ENCODE measurements around the gene VSIG4.

The VSIG4 gene

GRCh38 chrX:66016905-66017658 is 22.8 kb downstream of the VSIG4 start:
- Histone ChIP-seq H3K4me3 (ENCODE audit: low read length) (no peak overlapping the region), H3K27me3 (ENCODE audit: insufficient read depth, low read length) (no peaks in the 10 kb centered on the region), H3K9ac (ENCODE audit: low read depth, low read length) (no peak overlapping the region), H3K36me3 (ENCODE audit: insufficient read depth, low read length) (no peaks in the 10 kb centered on the region), H3K27ac (ENCODE audit: low read depth, low read length) (no peak overlapping the region), H3K4me1 (ENCODE audit: insufficient read depth, low read length) (0 out of 2 replicates have a peak, but pooled peaks cover 3% of the 10 kb centered on the region), H3K9me3 (ENCODE audit: insufficient read depth, low read depth, low read length) (no peaks in the 10 kb centered on the region)
- 91% methylated on average over 2 of the region's 2 CpGs for WGBS

GRCh38 chrX:66015900-66016689 is 23.8 kb downstream of the VSIG4 start:
- Histone ChIP-seq H3K9ac (ENCODE audit: low read depth, low read length) (no peak overlapping the region), H3K9me3 (ENCODE audit: insufficient read depth, low read depth, low read length) (no peaks in the 10 kb centered on the region), H3K27ac (ENCODE audit: low read depth, low read length) (no peak overlapping the region), H3K27me3 (ENCODE audit: insufficient read depth, low read length) (no peaks in the 10 kb centered on the region), H3K4me3 (ENCODE audit: low read length) (no peak overlapping the region), H3K4me1 (ENCODE audit: insufficient read depth, low read length) (0 out of 2 replicates have a peak, but pooled peaks cover 3% of the 10 kb centered on the region), H3K36me3 (ENCODE audit: insufficient read depth, low read length) (no peaks in the 10 kb centered on the region)
- no CpG with 5 or more reads among the region's 1 CpG for WGBS

DNA sequence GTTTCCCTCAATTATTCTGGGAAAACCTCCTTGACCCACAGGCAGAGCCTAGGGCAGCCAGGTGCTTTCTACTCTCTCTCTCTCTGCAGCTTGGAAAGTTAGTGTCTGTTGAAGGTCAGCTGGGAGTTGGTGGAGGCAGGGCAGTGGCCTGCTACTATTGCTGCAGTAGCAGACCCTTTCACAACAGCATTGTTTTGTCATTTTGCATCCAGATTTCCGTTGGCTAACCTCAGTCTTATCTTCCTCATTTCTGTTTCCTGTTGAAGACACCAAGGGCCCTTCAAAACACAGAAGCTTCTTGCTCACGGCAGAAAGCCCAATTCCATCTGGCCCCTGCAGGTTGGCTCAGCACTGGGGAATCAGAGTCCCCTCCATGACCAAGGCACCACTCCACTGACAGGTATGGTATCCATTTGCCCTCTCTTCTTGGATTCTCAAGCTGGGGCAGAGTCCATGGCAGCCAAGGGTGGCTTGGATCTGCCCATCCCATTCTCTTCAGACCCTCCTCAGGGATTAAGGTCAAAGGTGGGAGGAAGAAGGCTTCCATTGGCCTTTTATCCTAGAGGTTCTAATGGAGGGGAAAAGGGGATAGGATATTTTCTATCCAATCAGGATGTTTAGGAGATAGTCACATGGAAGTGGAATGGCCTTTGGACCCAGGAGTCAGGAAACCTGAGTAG is 24.6 kb downstream of the VSIG4 start:
- no peaks in the 10 kb centered on the region for H3K9me3 ChIP-seq (ENCODE audit: insufficient read depth, low read depth, low read length)
- H3K36me3 ChIP-seq (ENCODE audit: insufficient read depth, low read length), result no peaks in the 10 kb centered on the region
- no peak overlapping the region for H3K27ac ChIP-seq (ENCODE audit: low read depth, low read length)
- no peak overlapping the region for H3K4me3 ChIP-seq (ENCODE audit: low read length)
- H3K9ac ChIP-seq (ENCODE audit: low read depth, low read length), result no peak overlapping the region
- 0 out of 2 replicates have a peak, but pooled peaks cover 3% of the 10 kb centered on the region for H3K4me1 ChIP-seq (ENCODE audit: insufficient read depth, low read length)
- 86% methylated on average over 2 of the region's 2 CpGs for WGBS
- no peaks in the 10 kb centered on the region for H3K27me3 ChIP-seq (ENCODE audit: insufficient read depth, low read length)

- Histone ChIP-seq H3K9me3 (ENCODE audit: insufficient read depth, low read depth, low read length) (no peaks in the 10 kb centered on the region), H3K4me1 (ENCODE audit: insufficient read depth, low read length) (0 out of 2 replicates have a peak, but pooled peaks cover 3% of the 10 kb centered on the region), H3K9ac (ENCODE audit: low read depth, low read length) (no peak overlapping the region), H3K27ac (ENCODE audit: low read depth, low read length) (no peak overlapping the region), H3K36me3 (ENCODE audit: insufficient read depth, low read length) (no peaks in the 10 kb centered on the region), H3K27me3 (ENCODE audit: insufficient read depth, low read length) (no peaks in the 10 kb centered on the region), H3K4me3 (ENCODE audit: low read length) (no peak overlapping the region)
- WGBS, result 100% methylated on average over 1 of the region's 1 CpG
Observed at GRCh38 chrX:66014556-66014955, 25.3 kb downstream of the VSIG4 start.

DNA sequence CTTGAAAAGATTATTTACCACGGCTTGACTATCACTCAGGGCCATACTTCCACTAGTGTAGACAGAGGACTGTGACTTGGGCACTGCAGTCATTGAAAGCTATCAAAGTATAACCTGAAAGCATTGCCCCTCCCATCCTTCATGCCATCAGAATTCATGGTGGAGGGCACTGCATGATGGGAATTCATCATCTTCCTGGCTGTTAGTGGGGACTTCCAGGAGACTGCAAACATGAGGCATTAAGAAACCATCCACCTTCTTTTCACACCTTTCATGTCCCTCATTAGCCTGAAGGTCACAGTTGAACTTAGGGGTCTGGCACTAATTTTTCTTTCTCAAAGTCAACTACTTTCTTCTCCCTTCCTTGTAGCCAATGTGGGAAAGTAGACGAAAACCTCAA is 25.8 kb downstream of the VSIG4 start:
- H3K9ac ChIP-seq (ENCODE audit: low read depth, low read length), result no peak overlapping the region
- 0 out of 2 replicates have a peak, but pooled peaks cover 3% of the 10 kb centered on the region for H3K4me1 ChIP-seq (ENCODE audit: insufficient read depth, low read length)
- no peaks in the 10 kb centered on the region for H3K36me3 ChIP-seq (ENCODE audit: insufficient read depth, low read length)
- H3K4me3 ChIP-seq (ENCODE audit: low read length), result no peak overlapping the region
- whole genome bisulfite sequencing, result 100% methylated on average over 1 of the region's 2 CpGs
- no peak overlapping the region for H3K27ac ChIP-seq (ENCODE audit: low read depth, low read length)
- no peaks in the 10 kb centered on the region for H3K9me3 ChIP-seq (ENCODE audit: insufficient read depth, low read depth, low read length)
- H3K27me3 ChIP-seq (ENCODE audit: insufficient read depth, low read length), result no peaks in the 10 kb centered on the region

GRCh38 chrX:66013194-66013816 is 26.6 kb downstream of the VSIG4 start:
- Histone ChIP-seq H3K9me3 (ENCODE audit: insufficient read depth, low read depth, low read length) (no peaks in the 10 kb centered on the region), H3K9ac (ENCODE audit: low read depth, low read length) (no peak overlapping the region), H3K4me1 (ENCODE audit: insufficient read depth, low read length) (0 out of 2 replicates have a peak, but pooled peaks cover 3% of the 10 kb centered on the region), H3K36me3 (ENCODE audit: insufficient read depth, low read length) (no peaks in the 10 kb centered on the region), H3K4me3 (ENCODE audit: low read length) (no peak overlapping the region), H3K27ac (ENCODE audit: low read depth, low read length) (no peak overlapping the region), H3K27me3 (ENCODE audit: insufficient read depth, low read length) (no peaks in the 10 kb centered on the region)
- 100% methylated on average over 4 of the region's 5 CpGs for WGBS

DNA sequence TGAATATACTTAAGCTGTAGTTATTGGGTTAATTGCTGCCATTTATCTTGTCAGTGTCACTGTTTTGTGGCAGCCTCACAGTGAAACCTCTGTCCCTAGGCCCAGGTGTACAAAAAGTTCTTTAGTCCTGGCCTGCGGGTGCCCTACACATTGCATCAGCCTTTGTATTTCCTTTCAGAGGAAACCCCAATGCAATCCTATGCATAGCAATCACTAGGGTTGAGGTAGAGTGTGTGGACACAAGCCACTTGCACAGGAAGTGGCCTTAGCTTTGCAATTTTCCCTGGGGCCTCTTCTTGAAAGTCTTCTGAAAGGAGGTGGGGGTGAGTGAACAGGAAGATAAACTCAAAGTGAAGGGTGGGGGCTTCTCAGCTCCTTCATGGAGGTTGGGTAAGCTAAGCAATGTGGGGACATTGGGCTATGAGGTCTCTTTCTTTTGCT is 27.8 kb downstream of the VSIG4 start:
- Histone ChIP-seq H3K4me3 (ENCODE audit: low read length) (no peak overlapping the region), H3K9ac (ENCODE audit: low read depth, low read length) (no peak overlapping the region), H3K4me1 (ENCODE audit: insufficient read depth, low read length) (no peaks in the 10 kb centered on the region), H3K9me3 (ENCODE audit: insufficient read depth, low read depth, low read length) (no peaks in the 10 kb centered on the region), H3K36me3 (ENCODE audit: insufficient read depth, low read length) (no peaks in the 10 kb centered on the region), H3K27me3 (ENCODE audit: insufficient read depth, low read length) (no peaks in the 10 kb centered on the region), H3K27ac (ENCODE audit: low read depth, low read length) (no peak overlapping the region)
- 86% methylated on average over 1 of the region's 1 CpG for WGBS

DNA sequence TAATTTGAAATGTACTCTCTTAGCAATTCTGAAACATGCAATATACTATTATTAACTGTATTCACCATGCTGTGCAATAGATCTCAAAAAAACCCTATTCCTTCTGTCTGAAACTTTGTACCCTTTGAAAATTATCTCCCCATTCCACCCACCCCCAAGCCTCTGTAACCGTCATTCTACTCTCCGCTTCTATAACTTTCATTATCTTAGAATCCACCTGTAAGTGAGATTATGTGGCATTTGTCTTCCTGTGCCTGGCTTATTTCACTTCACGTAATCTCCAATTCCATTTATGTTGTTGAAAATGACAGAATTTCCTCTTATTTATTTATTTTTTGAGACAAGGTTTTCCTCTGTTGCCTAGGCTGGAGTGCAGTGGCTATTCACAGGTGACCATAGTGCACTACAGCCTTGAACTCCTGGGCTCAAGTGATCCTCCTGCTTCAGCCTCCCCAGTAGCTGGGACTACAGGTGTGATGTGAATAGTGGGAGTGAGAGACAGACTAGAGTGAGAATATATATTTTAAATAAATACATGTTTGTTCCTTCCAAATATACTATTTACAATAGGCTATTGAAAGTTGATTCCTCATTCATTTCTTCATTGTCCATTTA is 30.5 kb downstream of the VSIG4 start:
- Histone ChIP-seq H3K4me1 (ENCODE audit: insufficient read depth, low read length) (no peaks in the 10 kb centered on the region), H3K27me3 (ENCODE audit: insufficient read depth, low read length) (no peaks in the 10 kb centered on the region), H3K9me3 (ENCODE audit: insufficient read depth, low read depth, low read length) (no peaks in the 10 kb centered on the region), H3K9ac (ENCODE audit: low read depth, low read length) (no peak overlapping the region), H3K36me3 (ENCODE audit: insufficient read depth, low read length) (no peaks in the 10 kb centered on the region), H3K4me3 (ENCODE audit: low read length) (no peak overlapping the region), H3K27ac (ENCODE audit: low read depth, low read length) (no peak overlapping the region)
- WGBS, result 100% methylated on average over 1 of the region's 3 CpGs

GRCh38 chrX:66008328-66008970 is 31.4 kb downstream of the VSIG4 start:
- Histone ChIP-seq H3K9me3 (ENCODE audit: insufficient read depth, low read depth, low read length) (no peaks in the 10 kb centered on the region), H3K4me1 (ENCODE audit: insufficient read depth, low read length) (no peaks in the 10 kb centered on the region), H3K36me3 (ENCODE audit: insufficient read depth, low read length) (no peaks in the 10 kb centered on the region), H3K9ac (ENCODE audit: low read depth, low read length) (no peak overlapping the region), H3K27ac (ENCODE audit: low read depth, low read length) (no peak overlapping the region), H3K4me3 (ENCODE audit: low read length) (no peak overlapping the region), H3K27me3 (ENCODE audit: insufficient read depth, low read length) (no peaks in the 10 kb centered on the region)
- 90% methylated on average over 1 of the region's 3 CpGs for WGBS

DNA sequence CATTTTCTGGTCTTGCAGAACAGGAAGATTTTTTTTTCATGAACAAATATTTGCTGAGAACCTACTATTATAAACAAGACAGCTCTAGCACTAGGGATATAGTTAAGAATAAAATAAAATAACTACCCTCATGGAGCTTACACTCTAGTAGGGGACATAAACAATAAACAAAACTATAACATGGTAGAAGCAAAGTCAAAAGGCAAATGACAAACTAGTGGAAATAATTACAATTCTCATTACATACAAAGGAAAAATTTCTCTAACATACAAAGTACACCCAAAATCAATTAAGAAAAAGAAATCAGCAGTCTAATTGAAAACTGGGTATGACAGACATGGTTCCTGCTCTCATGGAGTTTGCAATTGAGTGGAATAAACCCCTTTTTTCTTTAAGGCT is 32.0 kb downstream of the VSIG4 start:
- Histone ChIP-seq H3K9ac (ENCODE audit: low read depth, low read length) (no peak overlapping the region), H3K4me3 (ENCODE audit: low read length) (no peak overlapping the region), H3K27ac (ENCODE audit: low read depth, low read length) (no peak overlapping the region), H3K36me3 (ENCODE audit: insufficient read depth, low read length) (no peaks in the 10 kb centered on the region), H3K4me1 (ENCODE audit: insufficient read depth, low read length) (no peaks in the 10 kb centered on the region), H3K27me3 (ENCODE audit: insufficient read depth, low read length) (no peaks in the 10 kb centered on the region), H3K9me3 (ENCODE audit: insufficient read depth, low read depth, low read length) (no peaks in the 10 kb centered on the region)

Data from HUES64 (cell line).